Mesendoderm (in vitro differentiated cells): Measurements from ENCODE around the gene LSM2.
"Not testable (repeated sequence)": the region's sequence is repeated elsewhere in the genome, so short reads cannot be mapped to it uniquely, and the experiment has no call there.

ENCODE experiments used
- DNase-seq: peaks from one replicate; pipeline ENCODE4 v3.0.0; 2013
- H2AK5ac ChIP-seq: 2 replicates; pipeline ENCODE4 v1.6.1; 2013; ENCODE audit warnings: low read length, inconsistent platforms
- H2BK120ac ChIP-seq: 2 replicates; pipeline ENCODE4 v1.6.1; 2013; ENCODE audit warnings: low read depth, mild to moderate bottlenecking, low read length, moderate library complexity, mixed read lengths
- H2BK15ac ChIP-seq: replicated peaks from 2 replicates; pipeline ENCODE4 v1.6.1; 2013; ENCODE audit warnings: low read depth, mild to moderate bottlenecking, moderate library complexity
- H2BK5ac ChIP-seq: 2 replicates; pipeline ENCODE4 v1.6.1; 2013; ENCODE audit warnings: low read length, inconsistent platforms
- H3K18ac ChIP-seq: 2 replicates; pipeline ENCODE4 v1.6.1; 2013; ENCODE audit warnings: mild to moderate bottlenecking, low read length, mixed read lengths
- H3K23ac ChIP-seq: one replicate; pipeline ENCODE4 v1.6.1; 2013; ENCODE audit warnings: low read length
- H3K27ac ChIP-seq: 2 replicates; pipeline ENCODE4 v1.5.1; 2013; ENCODE audit warnings: low read depth, mild to moderate bottlenecking, inconsistent platforms, low read length, moderate library complexity
- H3K27me3 ChIP-seq: 2 replicates; pipeline ENCODE4 v1.6.1; 2013; ENCODE audit warnings: low read length, control low read depth, mild to moderate bottlenecking, inconsistent platforms; ENCODE audit not compliant: insufficient read depth, poor library complexity
- H3K36me3 ChIP-seq: 2 replicates; pipeline ENCODE4 v1.6.1; 2013; ENCODE audit warnings: low read length, inconsistent platforms; ENCODE audit not compliant: control insufficient read depth, insufficient read depth
- H3K4ac ChIP-seq: one replicate; pipeline ENCODE4 v1.6.1; 2013; ENCODE audit warnings: low read depth, mild to moderate bottlenecking, low read length, moderate library complexity
- H3K4me1 ChIP-seq: 2 replicates; pipeline ENCODE4 v1.6.1; 2013; ENCODE audit warnings: low read depth, low read length, inconsistent platforms; ENCODE audit not compliant: control insufficient read depth
- H3K4me2 ChIP-seq: 2 replicates; pipeline ENCODE4 v1.6.1; 2013; ENCODE audit warnings: low read length
- H3K4me3 ChIP-seq: 2 replicates; pipeline ENCODE4 v1.5.1; 2013; ENCODE audit warnings: mild to moderate bottlenecking, low read length
- H3K56ac ChIP-seq: one replicate; pipeline ENCODE4 v1.6.1; 2013; ENCODE audit warnings: low read length
- H3K79me1 ChIP-seq: 2 replicates; pipeline ENCODE4 v1.6.1; 2013; ENCODE audit warnings: low read length, inconsistent platforms
- H3K79me2 ChIP-seq: 2 replicates; pipeline ENCODE4 v1.6.1; 2013; ENCODE audit warnings: mild to moderate bottlenecking, low read length; ENCODE audit not compliant: control insufficient read depth, insufficient read depth
- H3K9ac ChIP-seq: 2 replicates; pipeline ENCODE4 v1.6.1; 2013; ENCODE audit warnings: low read length, inconsistent platforms
- H4K5ac ChIP-seq: one replicate; pipeline ENCODE4 v1.6.1; 2013; ENCODE audit warnings: low read length
- H4K8ac ChIP-seq: one replicate; pipeline ENCODE4 v1.6.1; 2013; ENCODE audit warnings: low read depth, mild to moderate bottlenecking, control low read depth, low read length, moderate library complexity
- whole genome bisulfite sequencing: extraction: QIAGEN DNeasy Blood & Tissue Kit; methylation state at CpG from one replicate; pipeline ENCODE4 v1.1.7; 2013; ENCODE audit warnings: low lambda C conversion rate, missing lambda C conversion rate; ENCODE audit not compliant: insufficient coverage; ENCODE audit errors: extremely low coverage; 5-methylcytosine and 5-hydroxymethylcytosine counted together

LSM2 gene

DNA sequence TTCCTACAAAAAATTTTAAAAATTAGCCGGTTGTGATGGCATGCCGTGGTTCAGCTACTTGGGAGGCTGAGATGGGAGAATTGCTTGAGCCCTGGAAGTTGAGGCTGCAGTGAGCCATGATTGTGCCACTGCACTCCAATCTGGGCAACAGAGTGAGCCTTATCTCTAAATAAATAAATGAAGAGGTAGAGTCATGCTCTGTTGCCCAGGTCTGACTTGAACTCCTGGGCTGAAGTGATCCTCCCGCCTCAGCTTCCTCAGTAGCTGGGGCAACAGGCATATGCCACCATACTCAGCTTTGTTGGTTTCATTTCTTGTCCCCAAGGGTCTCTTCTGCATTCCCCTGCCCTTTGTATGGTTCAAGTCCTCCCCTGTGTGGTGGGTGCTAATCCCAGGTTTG lies 37.7 kb upstream of the LSM2 start:
- Histone ChIP-seq H3K56ac (no peak overlapping the region), H2AK5ac (no peak overlapping the region), H3K4ac (no peak overlapping the region), H3K79me2 (no peaks in the 10 kb centered on the region), H4K8ac (no peak overlapping the region), H3K4me2 (no peak overlapping the region), H3K4me1 (no peaks in the 10 kb centered on the region), H3K27ac (no peak overlapping the region), H2BK15ac (no peak overlapping the region), H3K4me3 (no peak overlapping the region), H3K79me1 (no peaks in the 10 kb centered on the region), H3K36me3 (peaks cover 9% of the 10 kb centered on the region), H3K18ac (no peak overlapping the region), H3K23ac (no peak overlapping the region), H4K5ac (no peak overlapping the region), H2BK5ac (no peak overlapping the region), H3K27me3 (no peaks in the 10 kb centered on the region), H2BK120ac (no peak overlapping the region), H3K9ac (no peak overlapping the region)
- WGBS = no CpG with 5 or more reads among the region's 3 CpGs
- no peak for DNase-seq

DNA sequence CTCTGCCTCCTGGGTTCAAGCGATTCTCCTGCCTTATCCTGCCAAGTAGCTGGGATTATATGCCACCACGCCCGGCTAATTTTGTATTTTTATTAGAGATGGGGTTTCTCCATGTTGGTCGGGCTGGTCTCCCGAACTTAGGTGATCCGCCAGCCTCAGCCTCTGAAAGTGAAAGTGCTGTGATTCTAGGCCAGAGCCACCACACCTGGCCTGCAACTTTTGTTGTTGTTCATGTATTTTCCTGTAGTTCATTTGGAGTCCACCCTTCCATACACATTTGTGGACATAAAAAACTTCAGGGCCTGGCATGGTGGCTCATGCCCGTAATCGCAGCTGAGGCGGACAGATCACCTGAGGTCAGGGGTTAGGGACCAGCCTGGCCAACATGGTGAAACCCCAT lies 35.3 kb upstream of the LSM2 start:
- H3K79me2 ChIP-seq = peaks cover 22% of the 10 kb centered on the region
- peaks cover 9% of the 10 kb centered on the region for H3K79me1 ChIP-seq
- no peak overlapping the region for H4K8ac ChIP-seq
- no peak overlapping the region for H3K4me2 ChIP-seq
- peaks cover 27% of the 10 kb centered on the region for H3K36me3 ChIP-seq
- H2BK5ac ChIP-seq = no peak overlapping the region
- H3K4ac ChIP-seq = no peak overlapping the region
- H3K9ac ChIP-seq = no peak overlapping the region
- no peak overlapping the region for H2BK120ac ChIP-seq
- H3K18ac ChIP-seq = no peak overlapping the region
- DNase-seq = no peak
- H3K4me3 ChIP-seq = no peak overlapping the region
- no peaks in the 10 kb centered on the region for H3K4me1 ChIP-seq
- H3K27ac ChIP-seq = no peak overlapping the region
- no peak overlapping the region for H2AK5ac ChIP-seq
- no CpG with 5 or more reads among the region's 9 CpGs for WGBS
- H3K27me3 ChIP-seq = no peaks in the 10 kb centered on the region
- H2BK15ac ChIP-seq = no peak overlapping the region
- no peak overlapping the region for H3K23ac ChIP-seq
- H4K5ac ChIP-seq = no peak overlapping the region
- no peak overlapping the region for H3K56ac ChIP-seq

DNA sequence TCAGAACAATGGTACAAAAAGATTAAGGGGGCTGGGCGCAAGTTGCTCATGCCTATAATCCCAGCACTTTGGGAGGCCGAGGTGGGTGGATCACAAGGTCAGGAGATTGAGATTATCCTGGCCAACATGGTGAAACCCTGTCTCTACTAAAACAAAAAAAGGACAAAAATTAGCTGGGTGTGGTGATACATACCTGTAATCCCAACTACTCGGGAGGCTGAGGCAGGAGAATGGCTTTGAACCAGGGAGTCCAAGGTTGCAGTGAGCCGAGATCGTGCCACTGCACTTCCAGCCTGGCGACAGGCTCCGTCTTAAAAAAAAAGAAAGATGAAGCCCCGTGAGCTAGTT lies 33.0 kb upstream of the LSM2 start:
- not testable (repeated sequence) for H4K5ac ChIP-seq, H3K23ac ChIP-seq, H3K4ac ChIP-seq, H2BK15ac ChIP-seq, H2BK5ac ChIP-seq, H3K56ac ChIP-seq, H2BK120ac ChIP-seq, H3K27ac ChIP-seq, H3K4me3 ChIP-seq, H3K4me2 ChIP-seq, H4K8ac ChIP-seq, H3K27me3 ChIP-seq, H3K79me1 ChIP-seq, H3K4me1 ChIP-seq, H2AK5ac ChIP-seq, DNase-seq, H3K18ac ChIP-seq, H3K9ac ChIP-seq
- H3K79me2 ChIP-seq = peaks cover 45% of the 10 kb centered on the region
- no CpG with 5 or more reads among the region's 8 CpGs for WGBS
- H3K36me3 ChIP-seq = peaks cover 31% of the 10 kb centered on the region

DNA sequence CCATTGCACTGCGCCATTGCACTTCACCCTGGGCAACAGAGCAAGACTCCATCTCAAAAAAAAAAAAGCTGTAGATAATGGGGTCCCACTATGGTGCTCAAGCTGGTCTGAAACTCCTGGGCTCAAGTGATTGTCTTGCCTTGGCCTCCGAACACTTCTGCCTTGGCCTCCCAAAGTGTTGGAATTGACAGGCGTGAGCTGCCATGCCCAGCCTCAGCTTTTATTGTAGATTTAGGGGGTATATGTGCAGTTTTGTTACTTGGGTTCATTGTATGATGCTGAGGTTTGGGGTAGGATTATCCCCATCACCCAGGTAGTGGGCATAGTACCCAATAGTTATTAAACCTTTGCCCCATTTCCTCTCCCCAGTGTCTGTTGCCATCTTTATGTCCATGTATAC lies 32.2 kb upstream of the LSM2 start:
- no peak overlapping the region for H3K18ac ChIP-seq
- H2BK15ac ChIP-seq = no peak overlapping the region
- no peak overlapping the region for H4K5ac ChIP-seq
- H3K27me3 ChIP-seq = no peaks in the 10 kb centered on the region
- H4K8ac ChIP-seq = no peak overlapping the region
- H3K56ac ChIP-seq = no peak overlapping the region
- H3K4me1 ChIP-seq = no peaks in the 10 kb centered on the region
- no CpG with 5 or more reads among the region's 3 CpGs for WGBS
- H2BK5ac ChIP-seq = no peak overlapping the region
- peaks cover 45% of the 10 kb centered on the region for H3K79me2 ChIP-seq
- H3K36me3 ChIP-seq = peaks cover 31% of the 10 kb centered on the region
- H3K27ac ChIP-seq = no peak overlapping the region
- no peak for DNase-seq
- H3K79me1 ChIP-seq = peaks cover 9% of the 10 kb centered on the region
- H3K9ac ChIP-seq = peak overlapping the region; percentile 22
- H3K23ac ChIP-seq = no peak overlapping the region
- no peak overlapping the region for H2BK120ac ChIP-seq
- peak overlapping the region; percentile 18 for H3K4me2 ChIP-seq
- H3K4ac ChIP-seq = no peak overlapping the region
- H2AK5ac ChIP-seq = no peak overlapping the region
- no peak overlapping the region for H3K4me3 ChIP-seq

DNA sequence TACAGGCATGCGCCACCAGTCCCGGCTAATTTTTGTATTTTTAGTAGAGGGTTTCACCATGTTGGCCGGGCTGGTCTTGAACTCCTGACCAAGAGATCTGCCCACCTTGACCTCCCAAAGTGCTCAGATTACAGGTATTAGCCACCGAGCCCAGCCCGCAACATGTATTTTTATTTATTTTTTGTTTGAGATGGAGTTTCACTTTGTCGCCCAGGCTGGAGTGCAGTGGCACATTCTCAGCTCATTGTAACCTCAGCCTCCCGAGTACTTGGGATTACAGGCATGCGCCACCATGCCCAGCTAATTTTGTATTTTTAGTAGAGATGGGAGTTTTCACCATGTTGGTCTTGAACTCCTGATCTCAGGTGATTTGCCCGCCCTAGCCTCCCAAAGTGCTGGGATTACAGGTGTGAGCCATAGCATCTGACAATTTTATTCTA lies 31.4 kb upstream of the LSM2 start:
- H3K18ac ChIP-seq, H4K8ac ChIP-seq, H3K27ac ChIP-seq, H3K23ac ChIP-seq, H2BK15ac ChIP-seq, DNase-seq, H3K79me1 ChIP-seq, H3K27me3 ChIP-seq, H2BK120ac ChIP-seq, H4K5ac ChIP-seq, H3K4ac ChIP-seq, H2BK5ac ChIP-seq, H3K4me1 ChIP-seq, H2AK5ac ChIP-seq: not testable (repeated sequence)
- no CpG with 5 or more reads among the region's 9 CpGs for WGBS
- Histone ChIP-seq H3K9ac (peak overlapping the region; percentile 100), H3K56ac (peak overlapping the region; percentile 100), H3K79me2 (peaks cover 45% of the 10 kb centered on the region), H3K4me2 (peak overlapping the region; percentile 83), H3K4me3 (peak overlapping the region; percentile 15), H3K36me3 (peaks cover 31% of the 10 kb centered on the region)

DNA sequence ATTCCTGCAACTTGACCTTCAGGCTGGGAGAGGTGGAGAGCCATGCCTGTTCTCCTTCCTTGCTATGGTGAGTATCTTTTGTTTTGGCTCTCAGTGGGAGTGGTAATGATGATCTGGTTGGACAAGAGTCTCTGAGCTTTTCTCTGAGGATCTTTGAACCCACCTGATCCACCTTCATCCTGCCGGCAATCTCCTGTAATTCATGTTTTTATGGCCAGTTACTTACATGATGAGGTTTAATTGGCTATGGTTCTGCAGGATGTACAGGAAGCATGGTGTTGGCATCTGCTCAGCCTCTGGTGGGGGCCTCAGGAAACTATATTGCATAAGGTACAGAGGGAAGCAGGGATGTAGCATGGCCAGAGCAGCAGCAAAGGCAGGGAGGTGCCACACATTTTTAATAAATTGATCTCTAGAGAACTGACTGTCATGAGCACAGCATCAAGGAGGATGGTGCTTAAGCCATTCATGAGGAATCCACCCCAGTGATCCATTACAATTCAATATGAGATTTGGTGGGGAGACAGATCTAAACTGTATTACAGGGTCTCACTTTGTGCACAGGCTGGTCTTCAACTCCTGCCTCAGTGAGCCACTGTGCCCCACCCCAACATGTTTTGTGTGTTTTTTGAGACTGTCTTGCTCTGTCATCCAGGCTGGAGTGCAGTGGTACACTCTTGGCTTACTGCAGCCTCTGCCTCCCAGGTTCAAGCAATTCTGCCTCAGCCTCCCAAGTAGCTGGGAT lies 30.8 kb upstream of the LSM2 start:
- Histone ChIP-seq H4K8ac (no peak overlapping the region), H3K79me2 (peaks cover 45% of the 10 kb centered on the region), H3K36me3 (peaks cover 31% of the 10 kb centered on the region), H4K5ac (no peak overlapping the region), H3K27me3 (no peaks in the 10 kb centered on the region), H3K27ac (no peak overlapping the region), H2BK15ac (no peak overlapping the region), H3K56ac (peak overlapping the region; percentile 100), H3K18ac (no peak overlapping the region), H2AK5ac (no peak overlapping the region), H3K79me1 (peaks cover 9% of the 10 kb centered on the region), H3K4me1 (no peaks in the 10 kb centered on the region), H2BK5ac (no peak overlapping the region), H3K23ac (no peak overlapping the region), H2BK120ac (no peak overlapping the region), H3K4ac (no peak overlapping the region), H3K4me2 (peak overlapping the region; percentile 83), H3K4me3 (peak overlapping the region; percentile 100), H3K9ac (peak overlapping the region; percentile 100)
- WGBS = no CpG with 5 or more reads among the region's 1 CpG
- DNase-seq = no peak
